Ectodermal cell (in vitro differentiated cells): ENCODE data around the gene TMEM248.

ENCODE experiments used
- H3K27ac ChIP-seq: 2 replicates; pipeline ENCODE4 v1.7.0; 2013; ENCODE audit warnings: mild to moderate bottlenecking, low read depth, low read length; ENCODE audit not compliant: insufficient read depth, poor library complexity, severe bottlenecking
- H3K27me3 ChIP-seq: 2 replicates; pipeline ENCODE4 v1.7.0; 2013; ENCODE audit warnings: mild to moderate bottlenecking, low read length; ENCODE audit not compliant: insufficient read depth, control insufficient read depth, poor library complexity, severe bottlenecking
- H3K36me3 ChIP-seq: one replicate; pipeline ENCODE4 v1.7.0; 2013; ENCODE audit warnings: low read length; ENCODE audit not compliant: control insufficient read depth, insufficient read depth
- H3K4me1 ChIP-seq: one replicate; pipeline ENCODE4 v1.7.0; 2013; ENCODE audit warnings: low read length; ENCODE audit not compliant: control insufficient read depth, insufficient read depth
- H3K4me3 ChIP-seq: 2 replicates; pipeline ENCODE4 v1.7.0; 2013; ENCODE audit warnings: low read depth, low read length, control low read depth; ENCODE audit not compliant: insufficient read depth
- H3K9me3 ChIP-seq: 2 replicates; pipeline ENCODE4 v1.7.0; 2013; ENCODE audit warnings: mild to moderate bottlenecking, low read length, moderate library complexity; ENCODE audit not compliant: control insufficient read depth
- WGBS, 2 experiments: methylation state at CpG; one replicate each; pipeline ENCODE4 v1.1.7; 2013; ENCODE audit warnings: missing lambda C conversion rate in 2 of 2; 5-methylcytosine and 5-hydroxymethylcytosine counted together

The TMEM248 gene

DNA sequence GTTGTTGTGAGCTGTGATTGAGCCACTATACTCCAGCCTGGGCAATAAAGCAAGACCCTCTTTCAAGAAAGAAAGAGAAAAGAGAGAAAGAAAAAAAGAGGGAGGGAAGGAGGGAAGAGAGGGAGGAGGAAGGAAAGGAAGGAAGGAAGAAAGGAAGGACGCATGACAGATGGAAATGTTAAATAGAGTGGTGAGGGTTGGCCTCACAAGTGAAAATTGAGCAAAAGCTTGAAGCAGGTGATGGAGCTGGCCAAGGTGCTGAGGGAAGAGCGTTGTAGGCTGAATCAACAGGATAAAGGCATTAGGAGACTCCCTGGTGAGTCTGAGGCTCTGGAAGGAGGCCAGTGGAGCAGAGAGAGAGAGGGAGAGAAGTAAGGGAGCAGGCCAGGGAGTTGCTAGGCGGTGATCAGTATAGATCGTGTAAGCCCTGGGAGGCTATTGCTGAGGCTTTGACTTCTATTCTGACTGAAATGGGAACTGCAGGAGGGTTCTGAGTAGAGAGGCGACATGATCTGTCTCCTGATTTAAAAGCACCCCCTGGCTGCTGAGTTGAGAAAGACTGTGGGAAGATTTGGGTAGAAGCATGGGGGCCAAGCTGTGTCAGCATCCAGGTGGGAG, 26.5 kb upstream of the TMEM248 start:
- 33 to 34% methylated on average over 5 of the region's 5 CpGs for WGBS, 2 experiments
- no peak overlapping the region for H3K4me3 ChIP-seq
- H3K27me3 ChIP-seq, result no peaks in the 10 kb centered on the region
- H3K4me1 ChIP-seq, result no peaks in the 10 kb centered on the region
- H3K9me3 ChIP-seq, result no peaks in the 10 kb centered on the region
- no peaks in the 10 kb centered on the region for H3K36me3 ChIP-seq
- no peak overlapping the region for H3K27ac ChIP-seq

DNA sequence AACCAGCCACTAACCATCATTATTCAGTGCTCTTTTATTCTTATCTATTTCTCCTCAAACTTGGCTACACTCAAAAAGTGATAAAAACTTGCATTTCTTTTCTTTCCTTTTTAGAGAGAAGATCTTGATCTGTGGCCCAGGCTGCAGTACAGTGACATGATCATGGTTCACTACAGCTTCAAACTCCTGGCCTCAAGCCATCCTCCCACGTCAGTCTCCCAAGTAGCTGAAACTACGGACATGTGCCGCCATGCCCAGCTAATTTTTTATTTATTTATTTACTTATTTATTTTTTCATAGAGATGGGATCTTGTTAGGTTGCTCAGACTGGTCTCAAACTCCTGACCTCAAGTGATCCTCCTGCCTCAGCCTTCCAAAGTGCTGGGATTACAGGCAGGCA, 24.6 kb upstream of the TMEM248 start:
- H3K27me3 ChIP-seq, result no peaks in the 10 kb centered on the region
- no peaks in the 10 kb centered on the region for H3K36me3 ChIP-seq
- H3K9me3 ChIP-seq, result no peaks in the 10 kb centered on the region
- no peak overlapping the region for H3K27ac ChIP-seq
- 100% methylated on average over 1 to 3 of the region's 3 CpGs for WGBS, 2 experiments
- H3K4me1 ChIP-seq, result no peaks in the 10 kb centered on the region
- H3K4me3 ChIP-seq, result no peak overlapping the region

DNA sequence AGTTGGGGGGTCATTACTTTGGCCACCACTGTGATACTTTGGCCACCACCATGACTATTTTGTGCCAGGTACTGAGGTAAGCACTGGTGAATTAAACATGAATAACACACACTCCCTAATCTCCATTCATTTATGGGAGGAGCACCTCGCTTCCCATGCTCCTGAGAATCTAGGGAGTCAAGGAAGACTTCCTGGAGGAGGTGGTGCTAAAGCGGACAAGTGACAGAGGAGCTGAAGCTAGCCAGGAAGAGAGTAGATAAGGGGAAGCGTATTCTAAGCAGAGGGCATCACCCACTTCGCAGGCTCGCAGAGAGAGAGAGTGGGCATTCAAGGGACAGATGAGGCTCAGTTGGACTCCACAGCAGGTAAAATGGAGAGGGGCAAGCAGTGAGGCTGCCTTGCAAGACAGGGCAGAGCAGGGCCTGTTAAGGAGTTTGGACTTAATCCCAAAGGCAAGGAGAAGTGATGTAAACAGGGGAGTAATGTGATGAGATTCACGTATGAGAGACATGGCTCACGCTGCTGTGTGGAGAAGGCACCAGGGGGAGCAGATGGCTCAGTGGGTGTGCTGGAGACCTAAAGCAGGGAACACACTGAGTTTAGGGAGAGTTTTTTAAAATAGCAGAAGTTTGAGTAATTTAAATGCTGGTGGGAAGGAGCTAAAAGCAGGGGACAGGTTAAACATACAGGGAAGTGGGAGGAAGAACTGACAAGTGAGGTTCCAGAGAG, 21.3 kb upstream of the TMEM248 start:
- no peaks in the 10 kb centered on the region for H3K4me1 ChIP-seq
- no peaks in the 10 kb centered on the region for H3K27me3 ChIP-seq
- no peak overlapping the region for H3K4me3 ChIP-seq
- 89 to 91% methylated on average over 7 of the region's 7 CpGs for WGBS, 2 experiments
- H3K9me3 ChIP-seq, result no peaks in the 10 kb centered on the region
- H3K36me3 ChIP-seq, result no peaks in the 10 kb centered on the region
- no peak overlapping the region for H3K27ac ChIP-seq

DNA sequence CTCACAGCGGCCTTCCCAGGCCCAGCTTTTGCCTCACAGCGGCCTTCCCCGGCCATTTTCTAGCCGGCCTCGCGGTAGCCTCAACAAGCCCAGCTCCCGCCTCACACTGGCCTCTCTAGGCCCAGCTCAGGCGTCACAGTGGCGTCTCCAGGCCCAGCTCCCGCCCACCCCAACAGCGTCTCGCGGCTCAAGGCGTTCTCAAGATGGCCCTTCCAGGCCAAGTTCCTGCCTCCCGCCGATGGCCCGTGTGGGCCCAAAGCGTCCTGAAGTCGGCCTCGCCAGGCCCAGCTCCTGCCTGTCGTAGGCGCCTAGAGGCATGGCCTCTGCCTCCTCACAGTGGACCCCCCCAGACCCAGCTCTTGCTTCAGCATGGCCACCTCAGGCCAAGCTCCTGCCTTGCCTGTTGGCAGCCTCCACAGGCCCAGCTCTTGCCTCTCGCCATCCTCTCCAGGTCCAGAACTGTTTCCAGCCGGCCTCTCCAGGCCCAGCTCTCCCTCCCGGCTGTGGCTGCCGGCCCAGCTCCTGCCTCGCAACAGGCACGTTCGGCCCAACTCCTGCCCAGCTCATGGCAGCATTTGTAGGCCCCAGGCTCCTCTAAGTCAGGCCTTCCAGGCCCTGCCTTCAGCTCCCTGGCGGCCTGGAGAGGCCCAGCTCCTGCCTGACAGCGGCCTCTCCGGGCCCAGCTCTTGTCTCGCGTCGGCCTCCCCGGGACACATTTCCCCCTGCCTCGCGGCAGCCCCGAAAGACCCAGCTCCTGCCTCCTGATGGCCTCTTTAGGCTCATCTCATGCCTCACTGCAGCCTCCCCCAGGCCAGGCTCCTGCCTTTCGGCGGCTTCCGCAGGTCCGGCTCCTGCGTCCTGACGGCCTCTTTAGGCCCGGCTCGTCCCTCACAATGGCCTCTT, 18.8 kb upstream of the TMEM248 start:
- Histone ChIP-seq H3K27ac (no peak overlapping the region), H3K36me3 (no peaks in the 10 kb centered on the region), H3K4me3 (no peak overlapping the region), H3K9me3 (no peaks in the 10 kb centered on the region), H3K4me1 (no peaks in the 10 kb centered on the region), H3K27me3 (no peaks in the 10 kb centered on the region)
- 95% methylated on average over 47 of the region's 47 CpGs for WGBS, 2 experiments

DNA sequence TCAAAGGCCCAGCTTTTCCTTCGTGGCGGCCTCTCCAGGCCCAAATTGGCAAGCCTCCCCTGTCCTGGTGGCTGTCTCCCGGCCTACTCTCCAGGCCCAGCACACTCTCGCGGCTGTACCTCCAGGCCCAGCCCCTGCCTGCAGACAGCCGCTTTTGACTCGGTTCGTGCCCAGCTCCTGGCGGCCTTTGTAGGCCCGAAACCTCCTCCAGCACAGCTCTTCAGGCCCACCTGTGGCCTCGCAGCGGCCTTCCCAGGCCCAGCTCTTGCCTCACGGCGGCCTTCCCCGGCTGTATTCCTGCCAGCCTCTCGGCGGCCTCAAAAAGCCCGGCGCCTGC, 18.2 kb upstream of the TMEM248 start:
- Histone ChIP-seq H3K4me3 (no peak overlapping the region), H3K36me3 (no peaks in the 10 kb centered on the region), H3K27me3 (no peaks in the 10 kb centered on the region), H3K27ac (no peak overlapping the region), H3K4me1 (no peaks in the 10 kb centered on the region), H3K9me3 (no peaks in the 10 kb centered on the region)
- 92 to 95% methylated on average over 19 of the region's 19 CpGs for WGBS, 2 experiments

DNA sequence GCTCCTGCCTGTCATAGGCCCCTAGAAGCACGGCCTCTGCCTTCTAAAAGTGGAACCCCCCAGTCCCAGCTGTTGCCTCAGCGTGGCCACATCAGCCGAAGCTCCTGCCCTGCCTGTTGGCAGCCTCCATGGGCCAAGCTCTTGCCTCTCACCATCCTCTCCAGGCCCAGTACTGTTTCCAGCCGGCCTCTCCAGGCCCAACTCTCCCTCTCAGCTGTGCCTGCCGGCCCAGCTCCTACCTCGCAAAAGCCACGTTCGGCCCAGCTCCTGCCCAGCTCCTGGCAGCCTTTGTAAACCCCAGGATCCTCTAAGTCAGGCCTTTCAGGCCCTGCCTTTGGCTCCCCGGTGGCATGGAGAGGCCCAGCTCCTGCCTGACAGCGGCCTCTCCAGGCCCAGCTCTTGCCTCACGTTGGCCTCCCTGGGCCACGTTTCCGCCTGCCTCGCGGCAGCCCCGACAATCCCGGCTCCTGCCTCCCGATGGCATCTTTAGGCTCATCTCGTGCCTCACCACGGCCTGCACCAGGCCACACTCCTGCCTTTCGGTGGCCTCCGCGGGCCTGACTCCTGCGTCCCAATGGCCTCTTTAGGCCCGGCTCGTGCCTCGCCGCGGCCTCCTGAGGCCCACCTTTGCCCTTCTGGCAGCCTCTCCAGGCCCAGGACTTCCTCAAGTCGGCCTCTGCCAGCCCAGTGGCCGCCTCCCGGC, 17.5 kb upstream of the TMEM248 start:
- Histone ChIP-seq H3K4me1 (no peaks in the 10 kb centered on the region), H3K27me3 (no peaks in the 10 kb centered on the region), H3K36me3 (no peaks in the 10 kb centered on the region), H3K9me3 (no peaks in the 10 kb centered on the region), H3K27ac (no peak overlapping the region), H3K4me3 (no peak overlapping the region)
- 94 to 95% methylated on average over 32 of the region's 32 CpGs for WGBS, 2 experiments

DNA sequence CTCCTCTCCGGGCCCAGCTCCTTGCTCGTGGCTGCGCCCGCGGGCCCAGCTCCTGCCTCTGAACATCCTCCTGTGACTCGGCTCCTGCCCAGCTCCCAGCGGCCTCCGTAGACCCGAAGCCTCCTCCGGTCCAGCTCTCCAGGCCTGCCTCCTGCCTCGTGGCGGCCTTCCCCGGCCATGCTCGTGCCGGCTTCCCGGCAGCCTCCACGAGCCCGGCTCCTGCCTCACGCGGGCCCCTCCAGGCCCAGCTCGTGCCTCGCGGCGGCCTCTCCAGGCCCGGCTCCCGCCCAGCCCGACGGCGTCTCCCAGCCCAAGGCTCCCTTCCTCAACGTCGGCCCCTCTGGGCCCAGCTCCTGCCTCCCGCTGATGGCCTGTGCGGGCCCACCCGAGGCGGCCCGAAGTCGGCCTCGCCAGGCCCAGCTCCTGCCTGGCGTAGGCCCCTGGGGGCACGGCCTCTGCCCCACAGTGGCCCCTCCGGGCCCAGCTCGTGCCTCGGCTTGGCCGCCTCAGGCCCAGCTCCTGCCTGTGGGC, 16.9 kb upstream of the TMEM248 start:
- Histone ChIP-seq H3K9me3 (no peaks in the 10 kb centered on the region), H3K4me3 (no peak overlapping the region), H3K27ac (no peak overlapping the region), H3K27me3 (no peaks in the 10 kb centered on the region), H3K4me1 (no peaks in the 10 kb centered on the region), H3K36me3 (no peaks in the 10 kb centered on the region)
- WGBS, 2 experiments, result 96% methylated on average over 44 of the region's 44 CpGs

DNA sequence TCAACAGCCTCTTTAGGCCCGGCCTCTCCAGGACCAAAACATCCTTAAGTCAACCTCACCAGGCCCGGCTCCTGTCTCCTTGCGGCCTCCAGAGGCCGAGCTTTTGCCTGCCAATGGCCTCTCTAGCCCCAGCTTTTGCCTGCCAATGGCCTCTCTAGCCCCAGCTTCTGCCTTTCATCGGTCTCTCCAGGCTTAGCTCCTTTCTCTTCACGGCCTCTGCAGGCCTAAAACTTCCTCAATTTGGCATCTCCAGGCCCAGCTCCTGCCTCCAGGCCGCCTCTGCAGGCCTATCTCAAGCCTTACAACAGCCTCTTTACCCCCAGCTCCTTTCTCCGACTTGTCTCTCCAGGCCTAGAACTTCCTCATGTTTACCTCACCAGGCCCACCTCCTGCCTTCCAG, 15.7 kb upstream of the TMEM248 start:
- H3K27ac ChIP-seq, result no peak overlapping the region
- WGBS, 2 experiments, result 91 to 92% methylated on average over 8 of the region's 8 CpGs

DNA sequence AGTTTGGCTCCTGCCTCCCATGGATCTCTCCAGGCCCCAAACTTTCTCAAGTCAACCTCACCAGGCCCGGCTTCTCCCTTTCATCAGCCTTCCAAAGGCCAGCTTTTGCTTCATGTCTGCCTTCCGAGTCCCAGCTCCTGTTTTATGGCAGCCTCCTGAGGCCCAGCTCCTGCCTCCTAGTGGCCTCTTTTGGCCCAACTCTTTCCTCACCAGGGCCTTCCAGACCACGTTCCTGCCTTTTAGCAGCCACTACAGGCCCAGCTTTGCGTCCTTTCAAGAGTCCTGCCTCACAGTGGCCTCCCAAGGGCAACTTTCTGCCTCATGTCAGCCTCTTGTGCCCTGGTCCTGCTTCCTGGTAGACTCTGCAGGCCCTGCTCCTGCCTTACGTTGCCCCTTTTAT, 15.3 kb upstream of the TMEM248 start:
- Histone ChIP-seq H3K9me3 (no peaks in the 10 kb centered on the region), H3K4me1 (no peaks in the 10 kb centered on the region), H3K27ac (no peak overlapping the region), H3K36me3 (no peaks in the 10 kb centered on the region), H3K4me3 (no peak overlapping the region), H3K27me3 (peaks cover 3% of the 10 kb centered on the region)
- WGBS, 2 experiments, result 82 to 85% methylated on average over 5 of the region's 5 CpGs

More for the DNA sequence above, 15.7 kb upstream of the TMEM248 start:
- no peak overlapping the region for H3K4me3 ChIP-seq
- no peaks in the 10 kb centered on the region for H3K36me3 ChIP-seq
- H3K27me3 ChIP-seq, result no peaks in the 10 kb centered on the region
- H3K4me1 ChIP-seq, result no peaks in the 10 kb centered on the region
- no peaks in the 10 kb centered on the region for H3K9me3 ChIP-seq
